ENCODE results near the gene ST6GAL1. TPM values are rescaled to one million over a fixed set of nuclear protein-coding genes. Genes with fewer than 3 reads are reported as not detected.

Gene ST6GAL1
- total RNA-seq, 1 experiment from 2014 or later, result 15.6 TPM

DNA sequence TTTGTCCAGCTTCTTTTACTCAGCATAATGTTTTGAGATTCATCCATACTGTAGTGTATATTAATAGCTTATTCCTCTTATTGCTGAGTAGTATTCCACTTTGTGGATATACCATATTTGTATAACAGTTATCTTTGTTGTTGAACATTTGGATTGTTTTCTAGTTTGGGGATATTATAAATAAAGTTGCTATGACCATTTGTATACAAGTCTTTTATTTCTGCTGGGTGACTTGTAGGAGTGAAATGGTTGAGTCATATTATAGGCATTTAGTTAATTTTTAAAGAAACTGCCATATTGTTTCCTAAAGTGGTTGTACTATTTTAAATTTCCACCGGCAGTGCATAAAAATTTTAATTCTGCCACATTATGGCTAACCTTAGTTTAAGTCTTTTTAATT is 155.6 kb downstream of the ST6GAL1 start:
- no peak overlapping the region for H3K27ac ChIP-seq (ENCODE audit: low read depth, low read length)
- ChIA-PET POLR2A (no interaction called here), RAD21 (ENCODE audit: low non-redundant PET in 1 of 2, low total read pairs in 2 of 2, uncharacterized antibody in 2 of 2, unreplicated experiment in 2 of 2) (no interaction called here), CTCF (no interaction called here)
- H3K9ac ChIP-seq (ENCODE audit: low read length), result no peak overlapping the region
- intact Hi-C loops (cut with micrococcal nuclease), result no loop called here
- no peaks in the 10 kb centered on the region for H3K4me1 ChIP-seq (ENCODE audit: control insufficient read depth in 1 of 2, insufficient read depth in 2 of 2, low read length in 2 of 2)
- no peaks in the 10 kb centered on the region for H4K20me1 ChIP-seq (ENCODE audit: insufficient read depth)
- TF ChIP-seq, protein P1, sequence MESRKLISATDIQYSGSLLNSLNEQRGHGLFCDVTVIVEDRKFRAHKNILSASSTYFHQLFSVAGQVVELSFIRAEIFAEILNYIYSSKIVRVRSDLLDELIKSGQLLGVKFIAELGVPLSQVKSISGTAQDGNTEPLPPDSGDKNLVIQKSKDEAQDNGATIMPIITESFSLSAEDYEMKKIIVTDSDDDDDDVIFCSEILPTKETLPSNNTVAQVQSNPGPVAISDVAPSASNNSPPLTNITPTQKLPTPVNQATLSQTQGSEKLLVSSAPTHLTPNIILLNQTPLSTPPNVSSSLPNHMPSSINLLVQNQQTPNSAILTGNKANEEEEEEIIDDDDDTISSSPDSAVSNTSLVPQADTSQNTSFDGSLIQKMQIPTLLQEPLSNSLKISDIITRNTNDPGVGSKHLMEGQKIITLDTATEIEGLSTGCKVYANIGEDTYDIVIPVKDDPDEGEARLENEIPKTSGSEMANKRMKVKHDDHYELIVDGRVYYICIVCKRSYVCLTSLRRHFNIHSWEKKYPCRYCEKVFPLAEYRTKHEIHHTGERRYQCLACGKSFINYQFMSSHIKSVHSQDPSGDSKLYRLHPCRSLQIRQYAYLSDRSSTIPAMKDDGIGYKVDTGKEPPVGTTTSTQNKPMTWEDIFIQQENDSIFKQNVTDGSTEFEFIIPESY (IDR thresholded peaks at IDR 0.05; ENCODE audit: extremely low read depth, insufficient replicate concordance, low read length), result no peak
- TF ChIP-seq ZFX (IDR thresholded peaks at IDR 0.05) (no peak), SRF (IDR thresholded peaks at IDR 0.05; ENCODE audit: low read depth) (no peak), JUND (IDR thresholded peaks at IDR 0.05) (no peak), EGR1 (IDR thresholded peaks at IDR 0.05; ENCODE audit: low read depth) (no peak), SP1 (IDR thresholded peaks at IDR 0.05; ENCODE audit: low read depth) (no peak), POLR2A (IDR thresholded peaks at IDR 0.05; ENCODE audit: borderline replicate concordance, extremely low read depth, insufficient read depth, insufficient read length) (no peak), ZNF274 (IDR thresholded peaks at IDR 0.05; ENCODE audit: low read depth, low read length) (no peak), CBX3 (IDR thresholded peaks at IDR 0.05; ENCODE audit: low read depth) (no peak), REST (IDR thresholded peaks at IDR 0.05; ENCODE audit: low read depth) (no peak), CEBPB (IDR thresholded peaks at IDR 0.05; ENCODE audit: low read depth) (no peak), FOSL1 (IDR thresholded peaks at IDR 0.05; ENCODE audit: low read depth) (no peak), EZH2phosphoT487 (IDR thresholded peaks at IDR 0.05; ENCODE audit: borderline replicate concordance) (no peak), SIN3A (IDR thresholded peaks at IDR 0.05; ENCODE audit: low read depth) (no peak), EZH2 (IDR thresholded peaks at IDR 0.05) (no peak)
- TF ChIP-seq, protein P2, sequence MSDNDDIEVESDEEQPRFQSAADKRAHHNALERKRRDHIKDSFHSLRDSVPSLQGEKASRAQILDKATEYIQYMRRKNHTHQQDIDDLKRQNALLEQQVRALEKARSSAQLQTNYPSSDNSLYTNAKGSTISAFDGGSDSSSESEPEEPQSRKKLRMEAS (IDR thresholded peaks at IDR 0.05), result no peak
- TF ChIP-seq, protein P3, sequence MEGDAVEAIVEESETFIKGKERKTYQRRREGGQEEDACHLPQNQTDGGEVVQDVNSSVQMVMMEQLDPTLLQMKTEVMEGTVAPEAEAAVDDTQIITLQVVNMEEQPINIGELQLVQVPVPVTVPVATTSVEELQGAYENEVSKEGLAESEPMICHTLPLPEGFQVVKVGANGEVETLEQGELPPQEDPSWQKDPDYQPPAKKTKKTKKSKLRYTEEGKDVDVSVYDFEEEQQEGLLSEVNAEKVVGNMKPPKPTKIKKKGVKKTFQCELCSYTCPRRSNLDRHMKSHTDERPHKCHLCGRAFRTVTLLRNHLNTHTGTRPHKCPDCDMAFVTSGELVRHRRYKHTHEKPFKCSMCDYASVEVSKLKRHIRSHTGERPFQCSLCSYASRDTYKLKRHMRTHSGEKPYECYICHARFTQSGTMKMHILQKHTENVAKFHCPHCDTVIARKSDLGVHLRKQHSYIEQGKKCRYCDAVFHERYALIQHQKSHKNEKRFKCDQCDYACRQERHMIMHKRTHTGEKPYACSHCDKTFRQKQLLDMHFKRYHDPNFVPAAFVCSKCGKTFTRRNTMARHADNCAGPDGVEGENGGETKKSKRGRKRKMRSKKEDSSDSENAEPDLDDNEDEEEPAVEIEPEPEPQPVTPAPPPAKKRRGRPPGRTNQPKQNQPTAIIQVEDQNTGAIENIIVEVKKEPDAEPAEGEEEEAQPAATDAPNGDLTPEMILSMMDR (IDR thresholded peaks at IDR 0.05 in 2 of 3, conservative IDR thresholded peaks at IDR 0.05 in 1 of 3; ENCODE audit: borderline replicate concordance in 1 of 3, insufficient read depth in 1 of 3, low read depth in 2 of 3, low read length in 2 of 3), result no peak
- H3K9me3 ChIP-seq (ENCODE audit: control insufficient read depth in 1 of 2, insufficient read depth in 1 of 2, low read depth in 1 of 2, low read length in 2 of 2), result peaks cover 0 to 4% of the 10 kb centered on the region in 2 experiments; a peak in 1 of 4 replicates
- no peaks in the 10 kb centered on the region for H3K79me2 ChIP-seq (ENCODE audit: insufficient read depth, low read length)
- DNase-seq (ENCODE audit: low read depth, low spot score) (no peak), ATAC-seq (no peak)
- H3K36me3 ChIP-seq (ENCODE audit: control insufficient read depth in 1 of 2, insufficient read depth in 2 of 2, low read length in 2 of 2), result no peaks in the 10 kb centered on the region
- H3K27me3 ChIP-seq (ENCODE audit: insufficient read depth, low read length), result no peaks in the 10 kb centered on the region
- no peak overlapping the region for H2AFZ ChIP-seq (ENCODE audit: low read depth, low read length, poor library complexity, severe bottlenecking)
- no peak overlapping the region for H3K4me2 ChIP-seq (ENCODE audit: low read length)
- BruUV-seq (replicated peaks), result no TSS peak
- H3K4me3 ChIP-seq (replicated peaks in 1 of 2; ENCODE audit: low read depth in 1 of 2, low read length in 2 of 2), result no peak overlapping the region
- no peaks in the 10 kb centered on the region for H3K9me2 ChIP-seq (ENCODE audit: insufficient read depth)

Measured in HCT116 (cell line).